Activated CD4-positive, CD25-positive, alpha-beta regulatory T cell treated with anti-CD3 and anti-CD28 coated beads, Interleukin-2, amount 50 U/mL, for 24 hours (primary cell): ENCODE results near the gene FITM1.

ENCODE experiments used
- ATAC-seq, 2 donors: fragments of 150-1000 bp; cut with Tn5 transposase; one replicate each; pipeline ENCODE4 v1.10.0; 2021; ENCODE audit warnings: mild to moderate bottlenecking in 1 of 2, moderate library complexity in 1 of 2

The FITM1 gene

DNA sequence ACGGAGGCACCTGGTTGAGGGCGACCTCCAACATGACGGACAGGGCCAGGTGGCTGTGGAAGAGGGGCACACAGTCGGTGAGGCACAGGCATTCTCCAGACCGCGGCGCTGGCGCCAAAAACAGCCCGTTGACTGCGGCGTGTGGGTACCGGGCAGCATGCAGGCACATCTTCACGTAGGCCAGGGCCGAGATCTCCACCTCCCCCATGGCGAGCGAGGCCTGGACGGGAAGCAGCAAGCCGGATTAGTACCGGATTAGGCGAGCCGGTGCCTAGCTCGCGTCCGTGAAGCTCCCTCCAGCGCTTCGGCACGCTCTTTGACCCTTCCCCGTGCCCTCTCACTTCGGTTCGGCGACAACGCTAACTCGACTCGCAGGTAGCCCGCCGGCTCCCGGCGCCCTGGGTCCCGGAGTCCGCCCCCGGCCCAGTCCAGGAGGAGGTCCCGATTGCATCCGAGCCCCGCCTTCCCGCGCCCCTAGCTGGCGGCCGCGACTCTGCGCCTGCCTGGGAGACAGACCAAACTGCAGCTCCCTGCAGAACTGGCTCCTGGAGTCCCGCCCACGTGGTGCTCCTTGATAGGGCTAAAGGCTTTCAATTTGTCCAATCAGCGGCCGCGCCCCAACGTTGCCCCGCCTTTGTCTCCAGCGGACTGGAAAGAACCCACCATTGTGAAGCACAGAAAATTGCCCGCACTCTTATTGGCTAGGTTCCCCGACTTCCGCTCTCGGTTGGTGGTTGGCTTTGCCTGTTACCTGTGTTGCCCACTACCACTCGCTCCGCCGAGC, 10.8 kb downstream of the FITM1 start, which contains the start of gene EMC9:
TSS of gene EMC9 (minus strand) at position 495 of the 784 bp plus-strand sequence. CDS start at position 208, 287 bp downstream.
- peak; percentile 90 to 91 for ATAC-seq

DNA sequence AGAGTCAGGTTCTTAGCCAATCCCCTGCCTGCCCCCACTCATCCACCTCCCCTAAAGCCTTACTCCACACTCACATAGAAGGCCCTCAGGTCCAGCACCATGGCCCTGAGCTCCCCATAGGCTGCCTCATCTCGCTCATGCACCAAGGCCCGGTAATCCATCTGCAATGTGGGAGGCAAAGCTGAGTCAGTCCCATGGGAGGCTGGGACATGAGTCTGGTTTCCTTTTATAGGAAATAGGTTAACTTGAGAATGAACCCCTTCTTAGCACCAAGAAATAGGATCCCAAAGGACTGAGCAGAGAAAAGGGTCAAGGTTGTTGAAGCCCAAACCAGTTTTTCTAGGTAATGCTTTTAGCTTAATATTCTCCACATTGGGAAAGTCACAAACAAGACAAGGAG, 13.1 kb downstream of the FITM1 start:
- ATAC-seq = no peak

DNA sequence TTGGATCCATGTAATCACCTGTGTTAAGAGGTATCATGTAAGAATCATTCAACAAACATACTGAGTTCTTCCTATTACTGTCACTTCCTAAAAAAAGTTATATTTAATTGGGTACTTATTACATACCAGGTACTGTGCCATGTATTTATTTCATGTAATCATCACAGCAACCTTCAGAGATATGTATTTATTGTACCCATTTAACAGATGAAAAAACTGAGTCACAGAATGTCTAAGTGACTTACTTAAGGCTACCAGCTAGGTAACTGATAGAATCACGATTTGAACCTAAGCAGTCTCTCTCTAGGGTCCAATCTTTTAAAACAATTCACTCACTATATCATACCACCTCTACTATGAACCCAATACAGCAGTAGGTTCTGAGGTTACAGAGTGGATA, 14.0 kb downstream of the FITM1 start:
- ATAC-seq = no peak

DNA sequence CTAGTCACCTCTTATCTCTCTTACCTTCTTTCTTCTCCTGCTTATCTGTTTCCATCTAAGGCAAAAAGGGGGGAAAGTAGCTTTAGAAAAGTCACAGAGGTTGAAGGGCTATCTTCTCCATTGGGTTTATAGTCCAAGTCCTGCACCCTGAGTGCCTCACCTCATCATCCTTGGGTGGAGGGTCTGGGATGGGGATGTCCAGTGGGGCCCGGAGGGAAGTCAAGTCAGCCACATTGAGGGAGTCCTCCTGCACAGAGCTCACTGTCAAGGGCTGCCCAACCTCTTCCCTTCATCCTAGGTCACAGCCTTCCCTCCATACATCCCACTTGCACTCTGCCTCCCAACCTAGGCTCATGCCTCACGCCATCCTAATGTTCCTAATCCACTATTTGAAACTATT, 14.8 kb downstream of the FITM1 start:
- ATAC-seq = no peak

DNA sequence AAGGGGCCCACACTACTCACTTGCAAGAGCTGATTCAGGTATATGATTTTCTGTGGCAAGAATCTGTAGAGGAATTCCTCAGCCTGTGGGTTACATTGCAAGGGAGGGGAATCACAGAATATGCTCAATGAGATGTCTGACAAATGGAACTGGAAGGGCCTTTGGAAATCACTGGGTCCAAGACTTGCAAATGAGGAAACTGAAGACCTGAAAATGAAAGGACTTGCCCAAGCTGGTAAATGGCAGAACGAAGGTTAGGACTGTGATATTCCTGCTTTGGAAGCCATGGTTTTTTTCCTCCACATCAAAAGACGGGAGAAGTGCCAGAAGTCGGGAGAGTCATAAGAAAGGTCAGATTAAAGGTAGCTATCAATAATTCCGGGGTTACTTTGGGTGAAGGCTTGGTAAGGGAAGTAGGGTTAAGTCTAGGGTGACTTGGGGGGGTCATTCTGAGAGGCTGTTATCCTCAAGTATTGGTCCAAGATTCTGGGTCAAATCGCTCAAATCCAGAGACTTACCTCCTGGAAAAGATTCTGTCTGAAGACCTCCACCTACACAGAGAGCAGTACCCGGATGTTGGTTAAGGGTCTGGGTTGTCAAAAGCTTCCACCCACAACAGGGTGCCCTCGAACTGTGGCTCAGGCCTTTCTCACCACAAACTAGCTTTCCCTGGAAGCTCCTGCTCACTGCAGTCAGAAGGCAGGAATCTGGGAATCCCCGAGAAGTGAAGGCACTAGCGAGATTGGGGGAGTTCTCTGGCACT, 15.4 kb downstream of the FITM1 start:
- ATAC-seq = no peak

DNA sequence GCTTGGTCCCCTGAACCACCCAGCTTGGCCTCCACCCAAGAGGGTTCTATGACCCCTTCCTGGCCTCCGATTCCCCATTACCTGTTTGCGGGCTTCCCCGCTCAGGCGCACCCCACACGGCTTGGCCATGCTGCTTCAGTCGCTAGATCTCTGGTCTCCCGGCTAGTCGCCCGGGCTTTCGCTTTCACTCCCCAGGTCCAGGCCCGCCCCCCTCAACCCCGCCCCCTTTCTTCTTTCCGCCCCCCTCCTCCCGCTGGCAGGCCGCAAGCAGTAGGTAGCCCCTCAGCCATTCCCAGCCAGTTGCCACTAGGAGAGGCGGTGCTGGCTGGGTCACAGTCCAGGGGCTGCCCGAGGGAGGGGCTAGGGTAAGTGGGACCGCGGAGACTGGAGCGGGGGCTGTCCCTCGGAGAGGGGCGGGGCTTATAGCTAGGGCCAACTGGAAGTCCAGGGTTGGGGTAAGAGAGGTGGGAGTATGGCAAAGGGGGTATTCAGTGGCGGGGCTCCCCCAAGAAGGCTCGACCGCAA, 16.1 kb downstream of the FITM1 start, which contains the start of gene PSME2:
TSS of gene PSME2 (minus strand) at position 158 of the 525 bp plus-strand sequence. CDS start at position 129, 29 bp downstream.
- ATAC-seq = peak; percentile 67 to 70

DNA sequence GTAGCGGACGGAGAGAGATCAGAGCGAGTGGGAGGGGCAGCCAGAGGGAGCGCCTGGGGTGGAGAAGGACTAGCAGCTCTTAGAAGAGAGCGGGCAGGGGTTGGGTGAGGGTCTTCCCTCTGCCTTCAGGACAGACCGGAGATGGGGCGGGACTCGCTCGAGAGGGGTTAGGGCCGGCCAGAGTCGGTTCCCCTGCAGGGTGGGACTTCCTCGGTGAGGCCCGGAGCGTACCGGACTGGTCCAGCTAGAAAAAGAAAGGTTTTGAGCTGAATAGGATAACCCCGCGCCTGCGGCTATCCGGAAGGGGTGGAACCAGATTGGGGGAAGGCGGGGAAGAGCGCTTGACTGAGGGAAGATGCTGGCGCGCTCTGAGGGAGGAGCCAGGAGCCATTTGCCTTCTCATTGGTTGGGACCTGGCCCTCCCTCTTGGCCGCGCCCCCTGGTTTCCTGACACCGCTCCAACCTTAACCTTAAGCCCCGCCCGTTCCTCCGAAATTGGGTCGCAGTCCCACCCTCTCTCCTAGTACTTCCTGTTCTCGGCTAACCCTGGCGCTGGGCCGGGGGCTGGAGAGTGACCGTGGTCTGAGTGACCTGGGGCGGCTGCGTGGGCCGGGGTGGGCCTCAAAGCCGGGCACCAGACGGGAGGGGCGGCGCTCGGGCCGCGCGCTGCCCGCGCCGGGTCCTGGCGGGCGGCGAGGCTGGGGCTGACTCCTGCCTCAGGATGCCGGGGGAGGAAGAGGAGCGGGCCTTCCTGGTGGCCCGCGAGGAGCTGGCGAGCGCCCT, 16.7 kb downstream of the FITM1 start, which contains the start of gene RNF31:
TSS of gene RNF31 (plus strand) at position 521 of the 783 bp plus-strand sequence. CDS start at position 722, 201 bp downstream.
- peak; percentile 87 to 88 for ATAC-seq

DNA sequence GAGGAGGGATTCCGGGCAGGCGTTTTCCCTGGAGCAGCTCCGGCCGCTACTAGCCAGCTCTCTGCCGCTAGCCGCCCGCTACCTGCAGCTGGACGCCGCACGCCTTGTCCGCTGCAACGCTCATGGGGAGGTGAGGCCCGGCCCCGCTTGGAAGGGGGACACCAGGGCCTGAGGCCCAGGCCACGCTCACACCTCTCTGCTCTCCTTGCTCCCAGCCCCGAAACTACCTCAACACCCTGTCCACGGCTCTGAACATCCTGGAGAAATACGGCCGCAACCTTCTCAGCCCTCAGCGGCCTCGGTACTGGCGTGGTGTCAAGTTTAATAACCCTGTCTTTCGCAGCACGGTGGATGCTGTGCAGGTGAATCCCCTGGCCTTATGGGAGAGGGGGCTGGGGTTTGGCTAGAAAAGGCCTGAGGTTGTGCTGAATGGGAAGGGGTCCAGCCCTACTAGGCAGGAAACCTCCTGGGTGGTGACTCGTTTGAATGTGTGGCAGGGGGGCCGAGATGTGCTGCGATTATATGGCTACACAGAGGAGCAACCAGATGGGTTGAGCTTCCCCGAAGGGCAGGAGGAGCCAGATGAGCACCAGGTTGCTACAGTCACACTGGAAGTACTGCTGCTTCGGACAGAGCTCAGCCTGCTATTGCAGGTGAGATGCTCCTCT, 17.4 kb downstream of the FITM1 start:
- ATAC-seq = no peak

DNA sequence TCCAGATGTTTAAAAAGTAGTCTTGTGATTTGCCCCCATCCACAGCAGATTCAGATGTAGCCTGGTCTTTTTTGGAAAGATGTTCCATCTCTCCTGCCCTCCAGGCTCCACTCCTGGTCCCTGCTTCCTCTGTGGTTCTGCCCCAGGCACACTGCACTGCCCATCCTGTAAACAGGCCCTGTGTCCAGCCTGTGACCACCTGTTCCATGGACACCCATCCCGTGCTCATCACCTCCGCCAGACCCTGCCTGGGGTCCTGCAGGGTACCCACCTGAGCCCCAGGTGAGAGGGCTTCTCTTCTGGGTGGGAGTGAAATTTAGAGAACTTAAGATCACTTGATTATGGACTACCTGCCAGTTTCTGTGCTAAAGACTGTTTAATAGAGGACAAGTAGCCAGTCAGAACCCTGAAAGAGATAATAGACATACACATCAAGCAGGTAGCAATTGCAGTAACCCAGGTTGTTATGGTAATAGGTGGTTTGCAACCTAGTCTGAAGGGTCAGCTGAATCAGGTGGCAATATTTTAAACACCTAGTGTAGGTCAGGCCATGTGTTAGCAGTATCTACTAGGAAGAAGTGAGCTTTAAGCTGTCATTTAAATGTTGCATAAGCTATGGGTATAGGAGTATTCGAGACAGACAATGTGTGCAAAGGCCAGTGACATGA, 19.0 kb downstream of the FITM1 start:
- ATAC-seq = no peak

DNA sequence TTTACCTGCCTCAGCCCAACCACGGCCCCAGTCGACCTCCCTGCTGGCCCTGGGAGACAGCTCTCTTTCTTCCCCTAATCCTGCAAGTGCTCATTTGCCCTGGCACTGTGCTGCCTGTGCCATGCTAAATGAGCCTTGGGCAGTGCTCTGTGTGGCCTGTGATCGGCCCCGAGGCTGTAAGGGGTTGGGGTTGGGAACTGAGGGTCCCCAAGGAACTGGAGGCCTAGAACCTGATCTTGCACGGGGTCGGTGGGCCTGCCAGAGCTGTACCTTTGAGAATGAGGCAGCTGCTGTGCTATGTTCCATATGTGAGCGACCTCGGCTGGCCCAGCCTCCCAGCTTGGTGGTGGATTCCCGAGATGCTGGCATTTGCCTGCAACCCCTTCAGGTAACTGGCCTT, 19.6 kb downstream of the FITM1 start:
- no peak for ATAC-seq

DNA sequence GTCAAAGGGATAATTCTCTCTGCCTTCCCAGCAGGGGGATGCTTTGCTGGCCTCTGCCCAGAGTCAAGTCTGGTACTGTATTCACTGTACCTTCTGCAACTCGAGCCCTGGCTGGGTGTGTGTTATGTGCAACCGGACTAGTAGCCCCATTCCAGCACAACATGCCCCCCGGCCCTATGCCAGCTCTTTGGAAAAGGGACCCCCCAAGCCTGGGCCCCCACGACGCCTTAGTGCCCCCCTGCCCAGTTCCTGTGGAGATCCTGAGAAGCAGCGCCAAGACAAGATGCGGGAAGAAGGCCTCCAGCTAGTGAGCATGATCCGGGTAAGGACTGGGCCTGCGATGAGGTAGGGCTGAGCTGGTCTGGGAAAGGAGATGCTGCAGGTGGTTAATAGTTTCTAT, 20.1 kb downstream of the FITM1 start:
- no peak for ATAC-seq

DNA sequence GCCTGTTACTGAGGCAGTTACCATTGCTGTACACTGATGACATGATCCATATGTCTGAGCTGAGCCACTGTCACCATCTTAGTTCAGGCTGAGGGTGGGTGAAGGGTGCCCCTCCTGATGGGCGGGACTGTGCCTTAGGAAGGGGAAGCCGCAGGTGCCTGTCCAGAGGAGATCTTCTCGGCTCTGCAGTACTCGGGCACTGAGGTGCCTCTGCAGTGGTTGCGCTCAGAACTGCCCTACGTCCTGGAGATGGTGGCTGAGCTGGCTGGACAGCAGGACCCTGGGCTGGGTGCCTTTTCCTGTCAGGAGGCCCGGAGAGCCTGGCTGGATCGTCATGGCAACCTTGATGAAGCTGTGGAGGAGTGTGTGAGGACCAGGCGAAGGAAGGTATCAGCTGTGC, 20.5 kb downstream of the FITM1 start:
- no peak for ATAC-seq

DNA sequence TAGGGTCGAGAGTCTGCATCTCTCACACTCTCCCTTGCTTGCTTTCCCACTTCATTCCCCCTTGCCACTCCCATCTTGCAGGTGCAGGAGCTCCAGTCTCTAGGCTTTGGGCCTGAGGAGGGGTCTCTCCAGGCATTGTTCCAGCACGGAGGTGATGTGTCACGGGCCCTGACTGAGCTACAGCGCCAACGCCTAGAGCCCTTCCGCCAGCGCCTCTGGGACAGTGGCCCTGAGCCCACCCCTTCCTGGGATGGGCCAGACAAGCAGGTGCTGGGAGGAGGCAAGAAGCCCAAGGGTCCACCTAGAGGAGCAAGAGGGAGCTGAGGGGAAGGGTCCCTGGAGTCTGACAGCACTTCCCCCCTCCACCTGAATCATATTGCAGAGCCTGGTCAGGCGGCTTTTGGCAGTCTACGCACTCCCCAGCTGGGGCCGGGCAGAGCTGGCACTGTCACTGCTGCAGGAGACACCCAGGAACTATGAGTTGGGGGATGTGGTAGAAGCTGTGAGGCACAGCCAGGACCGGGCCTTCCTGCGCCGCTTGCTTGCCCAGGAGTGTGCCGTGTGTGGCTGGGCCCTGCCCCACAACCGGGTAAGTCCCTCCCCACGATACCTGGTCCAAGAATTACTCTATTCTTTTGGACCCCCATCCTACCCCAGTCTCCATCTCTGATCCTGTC, 21.1 kb downstream of the FITM1 start:
- no peak for ATAC-seq

DNA sequence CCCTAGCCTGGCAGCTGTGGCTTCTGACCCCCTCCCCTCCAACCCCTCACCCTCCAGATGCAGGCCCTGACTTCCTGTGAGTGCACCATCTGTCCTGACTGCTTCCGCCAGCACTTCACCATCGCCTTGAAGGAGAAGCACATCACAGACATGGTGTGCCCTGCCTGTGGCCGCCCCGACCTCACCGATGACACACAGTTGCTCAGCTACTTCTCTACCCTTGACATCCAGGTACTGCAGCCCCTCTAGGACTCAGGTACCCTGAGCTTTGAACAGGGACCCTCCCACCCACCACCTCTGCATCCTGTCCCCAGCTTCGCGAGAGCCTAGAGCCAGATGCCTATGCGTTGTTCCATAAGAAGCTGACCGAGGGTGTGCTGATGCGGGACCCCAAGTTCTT, 24.6 kb downstream of the FITM1 start:
- no peak for ATAC-seq

DNA sequence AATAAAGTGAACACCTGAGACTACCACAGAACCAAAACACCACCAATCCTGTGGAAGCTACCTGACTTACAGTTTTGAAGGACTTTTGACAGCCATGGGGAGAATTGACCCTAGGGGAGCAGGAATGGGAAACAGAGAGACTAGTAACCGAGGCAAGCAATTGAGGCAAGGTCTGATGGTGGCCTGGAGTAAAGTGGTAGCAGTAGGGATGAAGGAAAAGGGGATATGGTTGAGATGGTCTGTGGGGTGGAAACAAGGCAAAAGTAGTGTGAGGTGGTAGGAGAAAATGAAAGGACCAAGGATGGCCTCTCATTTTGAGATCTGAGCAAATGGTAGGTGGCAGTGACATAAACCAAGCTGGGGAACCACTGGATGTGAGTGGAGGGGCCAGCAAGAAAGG, 26.4 kb downstream of the FITM1 start:
- no peak for ATAC-seq

DNA sequence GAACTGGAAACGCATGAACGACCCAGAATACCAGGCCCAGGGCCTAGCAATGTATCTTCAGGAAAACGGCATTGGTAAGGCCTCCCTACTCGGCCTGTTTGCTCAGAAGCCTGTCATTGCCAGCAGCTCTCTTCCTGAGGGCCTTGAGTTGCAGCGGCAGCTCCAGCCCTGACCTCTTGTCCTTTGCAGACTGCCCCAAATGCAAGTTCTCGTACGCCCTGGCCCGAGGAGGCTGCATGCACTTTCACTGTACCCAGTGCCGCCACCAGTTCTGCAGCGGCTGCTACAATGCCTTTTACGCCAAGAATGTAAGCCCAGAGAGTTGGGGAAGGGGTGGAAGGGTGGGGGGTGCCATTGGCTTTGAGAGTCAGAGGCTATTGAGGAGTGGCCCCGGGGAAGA, 26.9 kb downstream of the FITM1 start:
- ATAC-seq = no peak

DNA sequence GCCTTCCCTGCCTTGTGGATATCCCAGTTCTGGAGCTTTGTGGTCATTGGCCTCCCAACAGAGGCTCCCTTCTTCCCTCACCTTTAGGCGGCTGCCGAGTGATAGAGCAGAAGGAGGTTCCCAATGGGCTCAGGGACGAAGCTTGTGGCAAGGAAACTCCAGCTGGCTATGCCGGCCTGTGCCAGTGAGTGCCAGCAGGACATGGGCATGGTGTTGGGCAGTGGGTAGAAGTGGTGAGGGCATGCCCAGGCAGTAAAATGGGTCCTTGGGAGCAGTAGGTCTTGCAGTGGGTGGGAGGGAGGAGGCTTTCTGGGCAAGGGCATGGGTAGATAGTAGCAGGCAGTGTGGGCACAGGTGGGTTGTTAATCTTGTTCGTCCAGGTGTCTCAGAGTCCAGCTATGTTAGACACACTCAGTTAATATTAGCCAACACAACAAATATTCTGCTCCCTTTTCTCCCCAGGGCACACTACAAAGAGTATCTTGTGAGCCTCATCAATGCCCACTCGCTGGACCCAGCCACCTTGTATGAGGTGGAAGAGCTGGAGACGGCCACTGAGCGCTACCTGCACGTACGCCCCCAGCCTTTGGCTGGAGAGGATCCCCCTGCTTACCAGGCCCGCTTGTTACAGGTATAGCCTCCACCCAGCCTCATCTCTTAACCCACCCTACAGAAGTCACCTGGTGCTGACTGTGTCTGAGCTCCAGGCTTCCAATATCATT, 29.5 kb downstream of the FITM1 start:
- no peak for ATAC-seq

DNA sequence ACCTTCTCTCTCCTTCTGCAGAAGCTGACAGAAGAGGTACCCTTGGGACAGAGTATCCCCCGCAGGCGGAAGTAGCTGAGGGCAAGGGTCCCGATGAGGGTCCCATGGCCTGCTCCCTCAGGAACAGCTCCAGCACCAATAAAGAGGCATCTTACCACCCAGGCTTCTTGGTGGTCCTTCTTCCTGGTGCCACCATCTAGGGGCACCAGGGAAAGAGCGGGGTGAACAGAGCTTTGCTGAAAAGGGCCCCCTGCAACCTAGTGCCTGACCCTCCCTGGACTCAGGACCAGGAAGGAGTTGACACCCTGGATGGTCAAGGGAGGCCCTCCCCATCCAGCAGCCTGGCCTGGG, 30.0 kb downstream of the FITM1 start:
- no peak for ATAC-seq

DNA sequence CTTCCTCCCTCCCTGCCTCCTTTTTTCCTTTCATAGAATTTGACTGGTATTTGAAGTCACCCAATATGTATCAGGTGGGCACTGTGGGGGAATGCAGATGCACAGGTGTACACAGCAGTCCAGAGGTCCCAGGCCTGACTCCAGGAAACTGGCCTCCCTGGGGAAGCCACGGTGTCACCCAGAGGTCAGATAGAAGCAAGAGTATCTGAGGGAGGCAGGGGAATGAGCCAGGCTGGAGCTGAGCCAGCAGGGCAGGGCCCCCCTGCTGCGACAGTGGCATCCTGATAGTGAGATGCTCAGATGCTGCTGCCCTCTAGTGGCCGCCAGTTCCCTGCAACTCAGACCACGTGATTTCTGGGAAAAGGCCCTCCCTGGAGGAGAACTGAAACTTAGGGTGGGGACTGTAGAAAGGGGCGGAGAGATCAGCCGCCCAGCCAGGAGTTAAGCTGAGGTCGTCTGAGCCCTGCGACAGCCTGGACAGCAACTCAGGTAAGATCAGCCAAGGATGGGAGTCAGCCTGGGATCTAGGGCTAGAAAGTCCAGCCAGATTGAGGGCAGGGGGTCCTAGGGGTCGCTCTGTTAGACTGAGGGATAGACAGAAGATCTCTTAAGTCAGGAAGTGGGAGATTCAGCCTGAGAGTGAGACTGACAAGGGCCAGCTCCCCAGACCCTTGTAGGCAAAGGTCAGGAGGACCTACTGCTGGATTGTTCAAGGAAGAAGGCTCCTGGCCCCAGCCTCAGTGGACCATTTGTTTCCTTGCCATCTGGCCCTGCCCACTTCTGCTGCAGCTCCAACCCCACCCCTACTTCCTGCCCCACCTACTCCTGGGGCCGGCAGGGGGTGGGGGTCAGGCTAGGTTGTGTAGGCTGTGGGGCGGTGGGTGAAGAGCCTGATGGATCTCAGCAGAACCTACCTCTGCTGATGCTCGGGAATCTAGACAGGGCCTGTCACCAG, 30.7 kb downstream of the FITM1 start, which contains the start of gene IRF9:
TSS of gene IRF9 (plus strand) at position 416 of the 955 bp plus-strand sequence. CDS start 880 bp downstream, outside the sequence.
- peak; percentile 89 to 90 for ATAC-seq
